Measurements from ENCODE around the gene KLHL15.

The KLHL15 gene

GRCh38 chrX:23944234-23944633 lies 82.8 kb downstream of the KLHL15 start:
- DNase-seq: no peak

GRCh38 chrX:23939203-23939602 lies 87.8 kb downstream of the KLHL15 start:
- DNase-seq: no peak

GRCh38 chrX:23938690-23939089 lies 88.3 kb downstream of the KLHL15 start:
- no peak for DNase-seq

GRCh38 chrX:23937100-23937499 lies 89.9 kb downstream of the KLHL15 start:
- no peak for DNase-seq

GRCh38 chrX:23936180-23936579 lies 90.8 kb downstream of the KLHL15 start:
- DNase-seq: no peak

DNA sequence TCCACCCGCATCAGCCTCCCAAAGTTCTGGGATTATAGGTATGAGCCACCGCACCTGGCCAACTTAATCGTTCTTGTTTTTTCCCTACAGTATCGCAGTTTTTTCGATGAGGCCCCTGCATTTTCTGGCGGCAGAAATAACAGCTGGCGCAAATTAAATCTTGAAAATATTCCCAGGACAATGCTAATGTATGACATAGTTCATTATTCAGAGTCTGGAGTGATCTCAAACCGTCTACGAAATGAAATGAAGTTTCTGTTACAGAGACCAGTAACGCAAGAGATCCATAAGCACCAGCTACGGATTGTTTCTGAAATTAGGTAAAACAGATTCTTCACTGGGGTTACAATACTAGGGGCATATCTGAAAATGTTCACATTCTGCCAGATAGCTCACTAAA lies 91.9 kb downstream of the KLHL15 start:
- DNase-seq: no peak

All from NCI-H2081 treated with DMSO at 0.1 percent for 48 hours (cell line).